Esophagus muscularis mucosa (tissue), 4 donors: ENCODE measurements around the gene UCP3. TPM values are rescaled to one million over a fixed set of nuclear protein-coding genes. Genes with fewer than 3 reads are reported as not detected.

ENCODE experiments used
- DNase-seq: peaks from one replicate; pipeline ENCODE4 v3.0.0-alpha.2; 2017; ENCODE audit errors: extremely low spot score
- H3K27ac ChIP-seq, 4 donors: fragments of 200-600 bp; sonication (generic); replicated peaks in 1 of 4; 1 replicate in 3 of 4; 2 replicates in 1 of 4; pipeline ENCODE4 v1.5.1; 2016 to 2019; ENCODE audit warnings: mild to moderate bottlenecking in 1 of 4
- H3K27me3 ChIP-seq, 4 donors: fragments of 200-600 bp; sonication (generic); one replicate each; pipeline versions ENCODE4 v1.5.1 to v1.6.0; 2016 to 2019
- H3K36me3 ChIP-seq, 4 donors: fragments of 200-600 bp; sonication (generic); one replicate each; pipeline ENCODE4 v1.5.1; 2016 to 2019
- H3K4me1 ChIP-seq, 4 donors: fragments of 200-600 bp; sonication (generic); one replicate each; pipeline ENCODE4 v1.5.1; 2016 to 2019
- H3K4me3 ChIP-seq, 4 donors: fragments of 200-600 bp; sonication (generic); 1 replicate in 2 of 4; 2 replicates in 2 of 4; pipeline ENCODE4 v1.5.1; 2016 to 2019; ENCODE audit warnings: mild to moderate bottlenecking in 4 of 4, moderate library complexity in 1 of 4
- H3K9me3 ChIP-seq, 4 donors: fragments of 200-600 bp; sonication (generic); 1 replicate in 3 of 4; 2 replicates in 1 of 4; pipeline ENCODE4 v1.5.1; 2016 to 2019
- EP300 ChIP-seq: sonication (generic); formaldehyde crosslinking; IDR thresholded peaks from one replicate; pipeline ENCODE4 v1.6.1; 2017; ENCODE audit warnings: antibody characterized with exemption
- POLR2A ChIP-seq: fragments of 450-650 bp; IDR thresholded peaks from one replicate; pipeline ENCODE4 v1.6.1; 2017; ENCODE audit warnings: antibody characterized with exemption, moderate library complexity, mild to moderate bottlenecking, low read depth
- POLR2AphosphoS5 ChIP-seq, 2 donors: sonication (generic); formaldehyde crosslinking; IDR thresholded peaks; one replicate each; pipeline ENCODE4 v1.6.1; 2017; ENCODE audit warnings: antibody characterized with exemption in 2 of 2
- WGBS: methylation state at CpG from one replicate; pipeline ENCODE4 v1.1.5; 2018; 5-methylcytosine and 5-hydroxymethylcytosine counted together
- intact Hi-C: fragments of 100-400 bp; cut with DNase I; formaldehyde crosslinking; loops from one replicate; pipeline ENCODE4 v1.15.1; 2023
- total RNA-seq, 4 donors: library from RNA; depleted of rRNA; stranded (reverse); fragments of >200 nt; gene quantifications; one replicate each; pipeline versions ENCODE4 v1.1.0 to v1.2.1, GENCODE V29; 2016
- TF ChIP-seq, protein P1 (sequence below), 3 experiments: fragments of 200-600 bp in 2 of 3; fragments of 450-650 bp in 1 of 3; sonication (generic) in 2 of 3; IDR thresholded peaks; one replicate each; pipeline ENCODE4 v1.5.1; 2017 to 2019; ENCODE audit warnings: antibody characterized with exemption in 3 of 3, mild to moderate bottlenecking in 2 of 3, moderate library complexity in 1 of 3

The UCP3 gene
- total RNA-seq, 4 donors from 2014 or later = 0.78 to 5.6 (median 1.3) TPM

DNA sequence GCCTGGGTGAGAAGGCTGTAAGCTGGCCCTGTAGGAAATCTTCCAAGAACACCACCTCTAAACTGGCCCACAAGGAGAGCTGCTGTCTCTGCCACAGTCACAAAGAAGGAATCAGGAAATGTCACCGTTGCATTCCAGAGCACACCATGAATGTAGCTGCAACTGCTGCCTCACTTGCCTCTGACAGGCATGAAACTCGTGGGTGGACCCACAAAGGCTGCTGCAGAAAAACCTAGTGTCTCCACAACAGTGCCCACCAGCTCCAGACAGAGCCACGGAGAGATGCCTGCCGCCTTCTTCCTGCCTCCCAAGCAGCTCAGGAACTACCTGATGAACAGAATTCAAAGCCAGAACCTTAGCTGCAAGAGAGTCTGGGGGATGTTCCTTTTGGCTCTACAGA lies 47.6 kb downstream of the UCP3 start:
- peaks cover 0 to 27% (median 0%) of the 10 kb centered on the region in 4 donors for H3K27me3 ChIP-seq
- H3K9me3 ChIP-seq = no peaks in the 10 kb centered on the region
- H3K4me1 ChIP-seq = peaks cover 3 to 15% (median 7%) of the 10 kb centered on the region in 4 donors
- H3K4me3 ChIP-seq = no peak overlapping the region
- TF ChIP-seq POLR2AphosphoS5 (IDR thresholded peaks at IDR 0.05) (no peak), POLR2A (no peak), EP300 (no peak)
- TF ChIP-seq, protein P1, sequence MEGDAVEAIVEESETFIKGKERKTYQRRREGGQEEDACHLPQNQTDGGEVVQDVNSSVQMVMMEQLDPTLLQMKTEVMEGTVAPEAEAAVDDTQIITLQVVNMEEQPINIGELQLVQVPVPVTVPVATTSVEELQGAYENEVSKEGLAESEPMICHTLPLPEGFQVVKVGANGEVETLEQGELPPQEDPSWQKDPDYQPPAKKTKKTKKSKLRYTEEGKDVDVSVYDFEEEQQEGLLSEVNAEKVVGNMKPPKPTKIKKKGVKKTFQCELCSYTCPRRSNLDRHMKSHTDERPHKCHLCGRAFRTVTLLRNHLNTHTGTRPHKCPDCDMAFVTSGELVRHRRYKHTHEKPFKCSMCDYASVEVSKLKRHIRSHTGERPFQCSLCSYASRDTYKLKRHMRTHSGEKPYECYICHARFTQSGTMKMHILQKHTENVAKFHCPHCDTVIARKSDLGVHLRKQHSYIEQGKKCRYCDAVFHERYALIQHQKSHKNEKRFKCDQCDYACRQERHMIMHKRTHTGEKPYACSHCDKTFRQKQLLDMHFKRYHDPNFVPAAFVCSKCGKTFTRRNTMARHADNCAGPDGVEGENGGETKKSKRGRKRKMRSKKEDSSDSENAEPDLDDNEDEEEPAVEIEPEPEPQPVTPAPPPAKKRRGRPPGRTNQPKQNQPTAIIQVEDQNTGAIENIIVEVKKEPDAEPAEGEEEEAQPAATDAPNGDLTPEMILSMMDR (IDR thresholded peaks at IDR 0.05) = no peak
- no peaks in the 10 kb centered on the region for H3K36me3 ChIP-seq
- no peak overlapping the region for H3K27ac ChIP-seq
- no peak for DNase-seq
- intact Hi-C loops = loop anchor here (10.0 kb wide), 2 partner anchors 63 to 113 kb away; no protein-coding TSS in a partner anchor
- WGBS = 68% methylated on average over 4 of the region's 4 CpGs

DNA sequence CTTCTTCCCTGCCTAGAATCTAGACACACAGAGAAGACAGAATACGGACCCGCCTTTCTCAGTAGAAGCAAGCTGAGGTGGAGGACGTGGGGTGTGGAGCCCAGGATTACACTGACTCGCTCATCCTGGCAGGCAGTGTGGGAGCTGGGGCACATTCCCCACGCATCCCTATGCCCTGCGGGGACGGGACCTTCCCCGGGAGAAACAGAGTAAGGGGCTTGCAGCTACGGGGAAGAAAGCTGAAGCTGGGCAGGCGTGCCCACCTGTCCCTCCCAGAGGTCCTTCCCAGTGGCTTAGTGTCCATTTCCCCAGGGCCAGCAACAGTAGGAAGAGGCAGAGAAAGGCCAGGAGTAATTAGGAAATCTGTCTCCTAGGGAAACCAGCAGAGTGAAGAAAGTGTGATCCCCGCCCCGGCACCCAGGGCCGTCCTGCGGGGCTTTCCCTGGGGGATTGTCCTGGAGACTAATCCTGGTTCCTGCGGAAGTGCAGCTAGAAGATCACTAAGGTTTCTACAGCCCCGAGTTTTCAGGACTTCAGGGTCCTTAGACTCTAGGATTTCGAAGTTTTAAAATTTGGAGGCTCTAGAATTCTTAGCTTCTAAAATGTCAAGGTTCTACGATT lies 50.3 kb downstream of the UCP3 start:
- H3K36me3 ChIP-seq = no peaks in the 10 kb centered on the region
- peaks cover 0 to 18% (median 0%) of the 10 kb centered on the region in 4 donors for H3K27me3 ChIP-seq
- H3K4me3 ChIP-seq = no peak overlapping the region
- no peak for DNase-seq
- TF ChIP-seq POLR2A = no peak
- TF ChIP-seq EP300 = no peak
- TF ChIP-seq, protein P1 (IDR thresholded peaks at IDR 0.05) = no peak
- no peak for TF ChIP-seq POLR2AphosphoS5 (IDR thresholded peaks at IDR 0.05)
- no peak overlapping the region for H3K27ac ChIP-seq
- no peaks in the 10 kb centered on the region for H3K4me1 ChIP-seq
- 86% methylated on average over 18 of the region's 18 CpGs for WGBS
- intact Hi-C loops = no loop called here
- no peaks in the 10 kb centered on the region for H3K9me3 ChIP-seq

DNA sequence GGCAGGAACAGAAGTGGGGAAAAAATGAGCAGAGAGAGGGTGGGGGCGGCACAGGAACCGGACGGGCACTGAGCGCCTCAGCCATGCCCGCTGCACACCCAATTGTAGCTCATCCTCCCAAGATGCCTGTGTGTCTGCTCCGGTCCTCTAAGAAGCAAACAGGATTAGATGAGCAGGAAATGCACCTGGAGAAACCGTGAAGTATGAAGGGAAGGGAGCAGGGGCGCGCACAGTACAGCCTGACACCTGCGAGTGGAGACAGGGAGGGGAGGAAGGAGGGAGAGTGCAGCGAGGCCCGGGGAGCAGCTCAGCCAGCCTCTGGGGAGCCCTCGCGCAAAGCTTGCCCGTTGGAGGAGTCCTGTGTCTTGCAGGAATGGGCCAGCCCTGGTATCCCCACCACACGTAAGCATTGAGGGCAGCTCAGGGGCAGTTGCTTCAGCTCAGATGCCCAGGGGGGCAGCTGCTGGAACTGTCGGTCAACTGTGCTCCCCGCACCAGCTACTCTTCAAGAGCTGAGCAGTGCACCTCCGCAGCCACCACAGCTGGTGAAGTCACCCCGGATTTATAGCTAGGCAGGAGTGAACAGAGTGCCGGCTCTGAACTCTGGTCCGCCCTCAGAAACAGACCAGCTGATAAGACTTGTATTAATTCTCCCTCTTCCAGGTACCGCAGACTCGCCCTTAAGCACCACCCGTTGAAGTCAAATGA lies 51.1 kb downstream of the UCP3 start:
- Histone ChIP-seq H3K4me3 (no peak overlapping the region), H3K36me3 (no peaks in the 10 kb centered on the region), H3K4me1 (no peaks in the 10 kb centered on the region), H3K9me3 (no peaks in the 10 kb centered on the region), H3K27ac (no peak overlapping the region), H3K27me3 (peaks cover 0 to 18% (median 0%) of the 10 kb centered on the region in 4 donors)
- 82% methylated on average over 20 of the region's 25 CpGs for WGBS
- no peak for DNase-seq
- intact Hi-C loops = no loop called here
- TF ChIP-seq POLR2A = no peak
- no peak for TF ChIP-seq EP300
- TF ChIP-seq, protein P1 (IDR thresholded peaks at IDR 0.05) = no peak
- TF ChIP-seq POLR2AphosphoS5 (IDR thresholded peaks at IDR 0.05) = no peak

DNA sequence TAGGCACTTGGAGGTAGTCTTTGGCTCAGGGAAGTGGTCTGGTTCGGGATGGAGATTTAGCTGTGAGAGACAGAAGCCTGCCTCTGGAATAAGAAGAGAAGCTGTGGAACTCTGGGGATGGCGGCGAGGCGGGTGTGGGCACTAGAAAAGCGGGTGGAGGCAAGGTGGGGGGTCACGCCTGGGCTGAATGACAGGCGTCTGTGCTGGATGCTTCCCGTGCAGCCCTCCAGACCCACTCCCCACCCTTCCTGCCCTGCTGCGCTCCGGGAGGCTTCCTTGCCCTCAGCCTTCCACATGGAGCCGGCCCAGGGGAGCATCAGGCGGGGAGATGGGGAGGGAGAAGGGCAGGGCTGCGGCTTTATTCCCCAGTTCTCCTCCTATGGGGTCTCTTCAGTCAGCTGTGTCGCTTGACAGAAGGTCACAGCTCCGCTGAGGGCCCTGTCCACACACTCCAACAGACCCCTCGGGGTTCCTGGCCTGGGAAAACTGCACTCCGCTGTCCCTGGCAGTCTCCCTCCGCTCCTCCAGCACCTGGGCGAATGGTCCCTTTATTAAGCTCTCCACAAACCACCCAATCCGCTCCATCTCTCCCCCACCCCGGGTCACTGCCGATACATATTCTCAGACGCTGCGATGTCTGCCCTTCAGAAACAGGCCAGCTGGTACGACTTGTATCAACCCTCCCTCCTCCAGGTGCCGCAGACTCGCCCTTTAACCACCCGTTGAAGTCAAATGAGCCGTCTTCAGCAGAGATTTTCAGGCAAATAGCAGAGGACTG lies 51.8 kb downstream of the UCP3 start:
- WGBS = 69% methylated on average over 26 of the region's 29 CpGs
- H3K27me3 ChIP-seq = peaks cover 0 to 18% (median 0%) of the 10 kb centered on the region in 4 donors
- intact Hi-C loops = no loop called here
- DNase-seq = no peak
- no peak overlapping the region for H3K27ac ChIP-seq
- H3K9me3 ChIP-seq = no peaks in the 10 kb centered on the region
- no peaks in the 10 kb centered on the region for H3K4me1 ChIP-seq
- H3K36me3 ChIP-seq = no peaks in the 10 kb centered on the region
- TF ChIP-seq, protein P1 (IDR thresholded peaks at IDR 0.05) = no peak
- TF ChIP-seq POLR2A (no peak), EP300 (no peak), POLR2AphosphoS5 (IDR thresholded peaks at IDR 0.05) (no peak)
- no peak overlapping the region for H3K4me3 ChIP-seq
